ENCODE data around the gene MAML2. TPM values are rescaled to one million over a fixed set of nuclear protein-coding genes. Genes with fewer than 3 reads are reported as not detected.

The MAML2 gene
- total and polyA plus RNA-seq, 9 of the 15 experiments (the other 6 are each of a cell fraction or from before 2014, with no cell fraction given) = 0.79 to 6.8 (median 4.8) TPM

GRCh38 chr11:96282625-96283220, 60.3 kb downstream of the MAML2 start:
- no peak overlapping the region for H3K9ac ChIP-seq (ENCODE audit: insufficient read depth in 1 of 2, low read depth in 2 of 2, low read length in 2 of 2)
- DNase-seq (ENCODE audit: extremely low read depth in 1 of 4, low spot score in 3 of 4) = no peak
- POLR2A ChIA-PET = interaction anchor here (1.2 to 1.4 kb wide), 3 partner anchors 21 to 59 kb away, joined by 3 to 5 read pairs (median 3); no protein-coding TSS in a partner anchor
- H3K79me2 ChIP-seq (ENCODE audit: control insufficient read depth, insufficient read depth, low read length) = no peaks in the 10 kb centered on the region; the same call in 2 of the 3 replicates
- WGBS (ENCODE audit: insufficient coverage, low coverage, missing lambda C conversion rate) = 75% methylated on average over 2 of the region's 2 CpGs
- no peak for ATAC-seq
- no peak for TF ChIP-seq MED1 (CRISPR knock-in tag; IDR thresholded peaks at IDR 0.05; ENCODE audit: borderline replicate concordance)
- no peak for TF ChIP-seq LEF1 (IDR thresholded peaks at IDR 0.05)
- no peak for TF ChIP-seq THRAP3 (IDR thresholded peaks at IDR 0.05; ENCODE audit: borderline replicate concordance)
- no peak for TF ChIP-seq MAZ (CRISPR knock-in tag; conservative IDR thresholded peaks at IDR 0.05 in 1 of 2, IDR thresholded peaks at IDR 0.05 in 1 of 2)
- no peak for TF ChIP-seq SNIP1 (IDR thresholded peaks at IDR 0.05; ENCODE audit: low read depth)
- TF ChIP-seq PHF8 (IDR thresholded peaks at IDR 0.05; ENCODE audit: borderline replicate concordance, low read length) = no peak
- no peak for TF ChIP-seq LCOR (CRISPR knock-in tag; IDR thresholded peaks at IDR 0.05)
- TF ChIP-seq GATA2 (CRISPR knock-in tag; IDR thresholded peaks at IDR 0.05) = no peak
- TF ChIP-seq ZNF780A (CRISPR knock-in tag; IDR thresholded peaks at IDR 0.05) = no peak
- no peak for TF ChIP-seq RB1 (IDR thresholded peaks at IDR 0.05; ENCODE audit: low read depth)
- H3K4me1 ChIP-seq (replicated peaks in 1 of 2; ENCODE audit: control insufficient read depth in 2 of 2, insufficient read depth in 2 of 2, low read length in 2 of 2) = peaks cover 4 to 28% of the 10 kb centered on the region in 2 experiments
- intact Hi-C loops (cut with micrococcal nuclease) (no loop called here), in situ Hi-C loops (cut with MboI) (no loop called here)
- H4K20me1 ChIP-seq (replicated peaks; ENCODE audit: control insufficient read depth, insufficient read depth, low read length) = no peaks in the 10 kb centered on the region
- H3K9me3 ChIP-seq (replicated peaks; ENCODE audit: control insufficient read depth, insufficient read depth, low read depth, low read length) = no peaks in the 10 kb centered on the region
- H3K4me2 ChIP-seq (ENCODE audit: insufficient read depth, low read length) = no peak overlapping the region
- no peak overlapping the region for H3K27ac ChIP-seq (ENCODE audit: extremely low read depth, low read depth, low read length)
- no peak overlapping the region for H2AFZ ChIP-seq (ENCODE audit: low read depth, low read length)
- no peaks in the 10 kb centered on the region for H3K27me3 ChIP-seq (ENCODE audit: control insufficient read depth in 2 of 2, insufficient read depth in 2 of 2, low read length in 2 of 2)
- H3K9me1 ChIP-seq (ENCODE audit: control insufficient read depth, insufficient read depth, low read length) = no peaks in the 10 kb centered on the region
- no peak for FAIRE-seq
- no peaks in the 10 kb centered on the region for H3K36me3 ChIP-seq (ENCODE audit: control insufficient read depth, insufficient read depth, low read length)
- BruUV-seq (replicated peaks) = no TSS peak
- no peak overlapping the region for H3K4me3 ChIP-seq
- CTCF ChIA-PET (ENCODE audit: low intra/inter-chr PET ratio) = no interaction called here

Measured in K562 (cell line).